CD4-positive, alpha-beta T cell (primary cell): ENCODE results near the gene SPRR2F. TPM values are rescaled to one million over a fixed set of nuclear protein-coding genes. Genes with fewer than 3 reads are reported as not detected.
"Not testable (repeated sequence)": the region's sequence is repeated elsewhere in the genome, so short reads cannot be mapped to it uniquely, and the experiment has no call there.

Experiments used
- ATAC-seq: fragments of 200-7000 bp; cut with Tn5 transposase; one replicate; pipeline ENCODE4 v1.10.0; 2022; ENCODE audit warnings: mild to moderate bottlenecking; ENCODE audit not compliant: poor library complexity
- CTCF ChIA-PET: fragments of 350-600 bp; sonication (Branson Sonifier 250); formaldehyde crosslinking; loops from one replicate; lab custom pipeline; 2021; ENCODE audit warnings: antibody characterized with exemption, inconsistent platforms; lab: Charles Lee
- POLR2A ChIA-PET: fragments of 350-600 bp; sonication (Branson Sonifier 250); formaldehyde crosslinking; loops from one replicate; lab custom pipeline; 2021; ENCODE audit warnings: antibody characterized with exemption, inconsistent platforms; lab: Charles Lee
- DNase-seq, 14 experiments: peaks; one replicate each; pipeline ENCODE4 v3.0.0-alpha.2; 2013 to 2020; ENCODE audit warnings: mixed read lengths in 2 of 14
- H3K27ac ChIP-seq, 2 donors: one replicate each; pipeline versions ENCODE4 v1.5.1 to v1.7.0; 2013; ENCODE audit warnings: low read length in 2 of 2, low read depth in 1 of 2, mild to moderate bottlenecking in 1 of 2
- H3K27me3 ChIP-seq, 2 experiments: 1 replicate in 1 of 2; 2 replicates in 1 of 2; pipeline versions ENCODE4 v1.6.1 to v1.7.0; 2013; ENCODE audit warnings: low read length in 2 of 2, control low read depth in 1 of 2, mild to moderate bottlenecking in 1 of 2, moderate library complexity in 1 of 2; ENCODE audit not compliant: insufficient read depth in 2 of 2, control insufficient read depth in 1 of 2
- H3K36me3 ChIP-seq: one replicate; pipeline ENCODE4 v1.6.1; 2013; ENCODE audit warnings: low read length, control low read depth; ENCODE audit not compliant: insufficient read depth
- H3K4me1 ChIP-seq: one replicate; pipeline ENCODE4 v1.6.1; 2013; ENCODE audit warnings: low read length, control low read depth; ENCODE audit not compliant: insufficient read depth
- H3K4me3 ChIP-seq: one replicate; pipeline ENCODE4 v1.5.1; 2013; ENCODE audit warnings: mild to moderate bottlenecking, low read length, moderate library complexity
- H3K9me3 ChIP-seq, 2 experiments: 1 replicate in 1 of 2; 2 replicates in 1 of 2; pipeline versions ENCODE4 v1.6.1 to v1.7.0; 2013; ENCODE audit warnings: low read length in 2 of 2, mild to moderate bottlenecking in 2 of 2, control low read depth in 1 of 2, moderate library complexity in 1 of 2; ENCODE audit not compliant: control insufficient read depth in 1 of 2, insufficient read depth in 1 of 2
- H3K27ac Mint-ChIP-seq: one replicate; pipeline ENCODE4 v1.8.0; 2020; ENCODE audit warnings: mixed read lengths
- H3K27me3 Mint-ChIP-seq: one replicate; pipeline ENCODE4 v1.8.0; 2021; ENCODE audit warnings: mixed read lengths
- H3K36me3 Mint-ChIP-seq: one replicate; pipeline ENCODE4 v1.8.0; 2021; ENCODE audit warnings: low read depth, mixed read lengths
- H3K4me1 Mint-ChIP-seq: one replicate; pipeline ENCODE4 v1.8.0; 2021; ENCODE audit warnings: low read depth, mixed read lengths
- H3K4me3 Mint-ChIP-seq: one replicate; pipeline ENCODE4 v1.8.0; 2020; ENCODE audit warnings: mild to moderate bottlenecking, mixed read lengths
- H3K9me3 Mint-ChIP-seq: one replicate; pipeline ENCODE4 v1.8.0; 2020; ENCODE audit warnings: mixed read lengths
- CTCF ChIP-seq: fragments of 200-600 bp; IDR thresholded peaks from one replicate; pipeline ENCODE4 v1.8.0; 2022; ENCODE audit warnings: antibody characterized with exemption, mild to moderate bottlenecking
- intact Hi-C, 2 experiments: fragments of 100-400 bp; cut with DNase I in 1 of 2; cut with micrococcal nuclease in 1 of 2; formaldehyde crosslinking; loops; one replicate each; pipeline versions ENCODE4 v1.15.1 to v1.9.0; 2023 to 2025; cut with DNase I, micrococcal nuclease
- total RNA-seq, 174 experiments: library from RNA in 2 of 174; stranded (reverse) in 2 of 174; gene quantifications; one replicate each; pipeline ENCODE4 v1.2.3 and lab custom pipeline; 2021 to 2026

Gene SPRR2F
- total RNA-seq, 2 experiments from 2014 or later, result not detected

- ATAC-seq (no peak), DNase-seq (no peak)
- Mint-ChIP-seq H3K4me1 (no peaks in the 10 kb centered on the region), H3K27ac (no peak overlapping the region), H3K4me3 (no peak overlapping the region), H3K27me3 (peaks cover 70% of the 10 kb centered on the region), H3K36me3 (no peaks in the 10 kb centered on the region), H3K9me3 (no peaks in the 10 kb centered on the region)
- Histone ChIP-seq H3K4me3 (no peak overlapping the region), H3K27me3 (peaks cover 13 to 43% of the 10 kb centered on the region in 2 experiments), H3K36me3 (no peaks in the 10 kb centered on the region), H3K27ac (no peak overlapping the region), H3K4me1 (no peaks in the 10 kb centered on the region), H3K9me3 (no peaks in the 10 kb centered on the region)
- intact Hi-C loops, result no loop called here
- ChIA-PET CTCF (no interaction called here), POLR2A (no interaction called here)
- no peak for TF ChIP-seq CTCF
These were observed 20.4 kb upstream of the SPRR2F start for GRCh38 chr1:153133743-153134142.

GRCh38 chr1:153133267-153133666 lies 20.0 kb upstream of the SPRR2F start:
- DNase-seq (no peak), ATAC-seq (no peak)
- Mint-ChIP-seq H3K36me3 (no peaks in the 10 kb centered on the region), H3K27me3 (peaks cover 70% of the 10 kb centered on the region), H3K4me3 (no peak overlapping the region), H3K9me3 (no peaks in the 10 kb centered on the region), H3K27ac (no peak overlapping the region), H3K4me1 (no peaks in the 10 kb centered on the region)
- ChIA-PET POLR2A (no interaction called here), CTCF (no interaction called here)
- H3K36me3 ChIP-seq, result no peaks in the 10 kb centered on the region
- no peak for TF ChIP-seq CTCF
- H3K9me3 ChIP-seq, result no peaks in the 10 kb centered on the region
- peaks cover 13 to 43% of the 10 kb centered on the region in 2 experiments for H3K27me3 ChIP-seq
- no peaks in the 10 kb centered on the region for H3K4me1 ChIP-seq
- H3K4me3 ChIP-seq, result no peak overlapping the region
- intact Hi-C loops, result no loop called here
- no peak overlapping the region for H3K27ac ChIP-seq

GRCh38 chr1:153128688-153129087 lies 15.4 kb upstream of the SPRR2F start:
- intact Hi-C loops, H3K4me3 ChIP-seq, DNase-seq, H3K4me1 ChIP-seq, H3K4me1 Mint-ChIP-seq, H3K27ac Mint-ChIP-seq, POLR2A ChIA-PET, ATAC-seq, H3K36me3 Mint-ChIP-seq, H3K36me3 ChIP-seq, H3K9me3 Mint-ChIP-seq, H3K9me3 ChIP-seq, H3K27ac ChIP-seq, H3K4me3 Mint-ChIP-seq, CTCF ChIA-PET: not testable (repeated sequence)
- H3K27me3 Mint-ChIP-seq, result peaks cover 36% of the 10 kb centered on the region
- H3K27me3 ChIP-seq, result peaks cover 8 to 34% of the 10 kb centered on the region in 2 experiments

GRCh38 chr1:153127296-153127695 lies 14.0 kb upstream of the SPRR2F start:
- no peak overlapping the region for H3K4me3 ChIP-seq
- H3K36me3 Mint-ChIP-seq, result no peaks in the 10 kb centered on the region
- no peak for DNase-seq
- H3K4me3 Mint-ChIP-seq, result no peak overlapping the region
- ATAC-seq, result no peak
- no peak overlapping the region for H3K27ac Mint-ChIP-seq
- no peak overlapping the region for H3K27ac ChIP-seq
- no peaks in the 10 kb centered on the region for H3K4me1 Mint-ChIP-seq
- peaks cover 4 to 6% of the 10 kb centered on the region in 2 experiments for H3K9me3 ChIP-seq
- no peaks in the 10 kb centered on the region for H3K4me1 ChIP-seq
- no peaks in the 10 kb centered on the region for H3K36me3 ChIP-seq
- peaks cover 8% of the 10 kb centered on the region for H3K9me3 Mint-ChIP-seq
- H3K27me3 ChIP-seq, result peaks cover 3 to 23% of the 10 kb centered on the region in 2 experiments
- CTCF ChIA-PET, result no interaction called here
- H3K27me3 Mint-ChIP-seq, result peaks cover 26% of the 10 kb centered on the region
- no peak for TF ChIP-seq CTCF
- POLR2A ChIA-PET, result no interaction called here
- intact Hi-C loops, result no loop called here
